ENCODE results near the gene ITPR3. TPM values are rescaled to one million over a fixed set of nuclear protein-coding genes. Genes with fewer than 3 reads are reported as not detected.
A peak's percentile ranks its signal among the peaks of the same experiment; 100 is the strongest.

Gene ITPR3
- total and polyA plus RNA-seq, 7 donors, result 7.7 to 75.3 (median 10.2) TPM

DNA sequence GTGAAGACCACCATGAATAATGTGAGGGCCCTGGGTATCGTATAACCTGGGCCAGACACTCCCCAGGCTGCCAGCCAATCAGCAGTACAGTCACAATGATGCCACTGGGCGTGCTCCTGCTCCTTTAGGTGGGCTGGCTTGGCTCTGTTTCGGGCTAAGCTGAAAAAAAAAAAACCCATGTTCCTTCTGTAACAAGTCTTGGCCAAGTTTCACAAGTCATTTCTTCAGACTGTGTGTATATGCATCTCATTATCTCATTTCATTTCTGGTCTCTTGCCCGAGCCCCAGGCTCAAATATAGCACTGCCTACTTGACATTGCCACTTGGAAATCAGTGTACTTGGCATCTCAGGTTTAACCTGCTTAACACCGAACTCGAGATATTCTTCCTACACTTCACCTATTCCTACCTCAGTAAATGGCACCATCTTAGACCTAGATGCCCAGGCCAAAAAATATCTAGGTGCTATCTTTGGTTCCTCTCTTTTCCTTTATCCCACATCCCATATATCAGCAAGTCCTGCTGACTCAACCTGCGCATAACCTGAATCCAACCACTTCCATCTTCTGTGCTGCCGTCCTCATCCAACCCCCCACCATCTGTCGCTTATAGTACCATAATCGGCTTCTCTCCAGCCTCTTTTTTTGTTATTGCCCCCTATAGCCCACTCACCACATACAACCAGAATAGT, 88.6 kb downstream of the ITPR3 start:
- no peak overlapping the region for H3K27ac ChIP-seq
- TF ChIP-seq, protein P1, sequence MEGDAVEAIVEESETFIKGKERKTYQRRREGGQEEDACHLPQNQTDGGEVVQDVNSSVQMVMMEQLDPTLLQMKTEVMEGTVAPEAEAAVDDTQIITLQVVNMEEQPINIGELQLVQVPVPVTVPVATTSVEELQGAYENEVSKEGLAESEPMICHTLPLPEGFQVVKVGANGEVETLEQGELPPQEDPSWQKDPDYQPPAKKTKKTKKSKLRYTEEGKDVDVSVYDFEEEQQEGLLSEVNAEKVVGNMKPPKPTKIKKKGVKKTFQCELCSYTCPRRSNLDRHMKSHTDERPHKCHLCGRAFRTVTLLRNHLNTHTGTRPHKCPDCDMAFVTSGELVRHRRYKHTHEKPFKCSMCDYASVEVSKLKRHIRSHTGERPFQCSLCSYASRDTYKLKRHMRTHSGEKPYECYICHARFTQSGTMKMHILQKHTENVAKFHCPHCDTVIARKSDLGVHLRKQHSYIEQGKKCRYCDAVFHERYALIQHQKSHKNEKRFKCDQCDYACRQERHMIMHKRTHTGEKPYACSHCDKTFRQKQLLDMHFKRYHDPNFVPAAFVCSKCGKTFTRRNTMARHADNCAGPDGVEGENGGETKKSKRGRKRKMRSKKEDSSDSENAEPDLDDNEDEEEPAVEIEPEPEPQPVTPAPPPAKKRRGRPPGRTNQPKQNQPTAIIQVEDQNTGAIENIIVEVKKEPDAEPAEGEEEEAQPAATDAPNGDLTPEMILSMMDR (IDR thresholded peaks at IDR 0.05), result no peak
- TF ChIP-seq POLR2AphosphoS5 (IDR thresholded peaks at IDR 0.05) (no peak), POLR2A (IDR thresholded peaks at IDR 0.05) (no peak), EP300 (IDR thresholded peaks at IDR 0.05) (no peak)
- H3K36me3 ChIP-seq, result peaks cover 0 to 21% (median 0%) of the 10 kb centered on the region in 4 donors
- peaks cover 0 to 19% (median 16%) of the 10 kb centered on the region in 4 donors for H3K4me1 ChIP-seq
- no peak overlapping the region for H3K4me3 ChIP-seq
- WGBS, 2 donors, result 94 to 95% methylated on average over 10 of the region's 10 CpGs
- no peaks in the 10 kb centered on the region for H3K27me3 ChIP-seq
- no peaks in the 10 kb centered on the region for H3K9me3 ChIP-seq
- no peak for DNase-seq
- intact Hi-C loops (cut with DNase I), result loop anchor here (2.0 to 5.0 kb wide), 2 partner anchors 53 to 507 kb away; partner anchors contain the start of genes HSD17B8, RXRB and SLC39A7

DNA sequence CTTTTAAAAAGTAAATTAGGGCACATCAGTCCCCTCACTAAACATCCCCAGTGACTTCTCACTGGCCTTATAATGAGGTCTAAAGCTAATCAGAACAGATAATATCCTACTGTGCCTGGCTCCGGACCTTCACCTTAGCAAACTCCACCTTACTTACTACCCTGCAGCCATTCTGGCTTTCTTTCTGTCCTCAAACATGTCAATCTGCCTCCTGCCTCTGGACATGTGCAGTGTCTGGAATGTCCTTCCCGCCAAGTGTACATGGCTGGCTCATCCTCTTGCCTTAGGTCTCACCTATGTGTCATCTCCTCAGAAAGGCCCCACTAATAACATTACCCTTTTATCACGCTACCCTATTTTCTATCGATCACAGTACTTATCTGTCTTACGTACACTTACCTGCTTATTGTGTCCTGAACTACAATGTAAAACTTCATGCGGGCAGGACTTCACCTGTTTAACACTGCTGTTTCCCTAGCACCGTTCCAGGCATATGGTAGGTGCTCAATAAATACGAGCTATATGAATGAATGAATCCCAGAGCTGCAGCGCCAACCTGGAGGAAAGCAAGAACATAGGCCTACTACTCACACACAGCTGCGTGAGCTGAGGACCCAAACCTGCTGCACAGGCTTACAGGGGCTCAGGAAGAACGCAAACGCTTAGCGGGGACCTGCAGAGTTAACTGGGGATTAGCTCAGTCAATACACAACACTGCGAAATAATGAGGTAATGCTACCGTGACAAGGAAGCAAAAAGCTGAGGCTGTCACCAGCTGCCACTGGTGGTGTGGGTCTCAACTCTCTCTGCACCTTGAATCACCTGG, 89.4 kb downstream of the ITPR3 start:
- TF ChIP-seq POLR2A (IDR thresholded peaks at IDR 0.05), result no peak
- TF ChIP-seq, protein P1 (IDR thresholded peaks at IDR 0.05), result no peak
- no peak for TF ChIP-seq POLR2AphosphoS5 (IDR thresholded peaks at IDR 0.05)
- Histone ChIP-seq H3K27ac (peak overlapping the region in 2 of 4 donors; percentile 90 to 93), H3K4me1 (peaks cover 0 to 19% (median 16%) of the 10 kb centered on the region in 4 donors), H3K36me3 (peaks cover 0 to 21% (median 0%) of the 10 kb centered on the region in 4 donors), H3K9me3 (no peaks in the 10 kb centered on the region), H3K4me3 (peak overlapping the region; percentile 66 to 82 (median 77)), H3K27me3 (no peaks in the 10 kb centered on the region)
- DNase-seq, result peak; percentile 59
- WGBS, 2 donors, result 82 to 84% methylated on average over 15 of the region's 15 CpGs
- intact Hi-C loops (cut with DNase I), result loop anchor here (2.0 to 5.0 kb wide), 2 partner anchors 52 to 508 kb away; partner anchors contain the start of genes HSD17B8, RXRB and SLC39A7

DNA sequence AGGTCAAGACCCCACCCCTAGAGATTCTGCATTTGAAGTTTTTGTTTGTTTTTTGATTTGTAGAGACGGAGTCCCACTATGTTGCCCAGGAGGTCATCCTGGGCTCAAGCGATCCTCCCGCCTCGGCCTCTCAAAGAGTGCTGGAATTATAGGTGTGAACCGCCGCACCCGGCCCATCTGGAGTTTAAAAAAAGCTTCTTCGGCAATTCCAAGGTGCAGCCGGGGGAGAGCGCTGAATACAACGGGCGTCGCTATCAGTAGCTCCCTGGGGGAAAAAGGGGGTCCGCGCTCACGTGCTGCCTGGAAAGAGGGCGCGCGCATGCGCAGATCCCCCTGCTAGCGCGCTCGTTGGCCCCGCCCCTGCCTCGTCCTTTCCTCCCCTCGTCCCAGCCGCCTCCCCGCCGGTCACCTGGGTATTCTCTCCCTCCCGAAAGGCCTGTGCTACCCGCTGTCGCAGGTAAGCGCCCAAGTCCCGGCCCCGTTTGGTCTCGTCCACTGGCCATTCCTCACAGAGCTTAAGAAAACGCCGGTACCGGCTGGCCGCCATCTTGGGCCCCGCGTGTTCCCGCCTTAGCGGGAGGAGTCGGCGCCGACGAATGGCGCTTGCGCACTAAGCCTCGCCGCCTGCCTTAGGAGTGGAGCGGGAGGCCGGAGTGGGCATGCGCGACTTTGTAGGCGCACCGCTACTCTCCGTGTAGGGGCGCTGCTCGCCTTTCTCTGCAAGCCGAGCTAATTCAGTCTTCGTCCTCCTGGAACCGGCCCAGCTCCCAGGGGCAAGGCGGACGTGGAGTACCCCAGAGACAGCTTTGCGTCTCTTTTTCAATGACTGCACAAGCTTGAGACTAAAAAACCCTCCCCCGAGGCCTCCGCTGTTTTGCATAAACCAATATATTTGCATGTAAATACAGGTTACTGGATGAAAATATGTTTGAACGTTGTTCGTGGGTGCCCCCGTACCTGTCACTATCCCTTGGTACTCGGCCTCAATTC, 90.3 kb downstream of the ITPR3 start, which contains the start of gene UQCC2:
TSS of gene UQCC2 (minus strand) at position 561 of the 990 bp plus-strand sequence. CDS start at position 547, 14 bp downstream.
- peak; percentile 75 to 96 (median 92) for TF ChIP-seq POLR2AphosphoS5 (IDR thresholded peaks at IDR 0.05)
- TF ChIP-seq POLR2A (IDR thresholded peaks at IDR 0.05), result peak; percentile 78 to 80
- TF ChIP-seq, protein P1 (IDR thresholded peaks at IDR 0.05), result peak in 3 of 4 experiments; percentile 37 to 62 (median 60)
- no peak for TF ChIP-seq EP300 (IDR thresholded peaks at IDR 0.05)
- no peaks in the 10 kb centered on the region for H3K27me3 ChIP-seq
- 1 to 2% methylated on average over 73 of the region's 73 CpGs for WGBS, 2 donors
- peaks cover 0 to 19% (median 16%) of the 10 kb centered on the region in 4 donors for H3K4me1 ChIP-seq
- H3K4me3 ChIP-seq, result peak within 1 kb of the TSS; percentile 66 to 82 (median 77)
- intact Hi-C loops (cut with DNase I), result loop anchor here (2.0 to 5.0 kb wide), 2 partner anchors 51 to 509 kb away; partner anchors contain the start of genes HSD17B8, RXRB and SLC39A7
- H3K36me3 ChIP-seq, result peaks cover 0 to 21% (median 0%) of the 10 kb centered on the region in 4 donors
- DNase-seq, result peak; percentile 99
- peak within 1 kb of the TSS; percentile 90 to 96 (median 93) for H3K27ac ChIP-seq
- no peaks in the 10 kb centered on the region for H3K9me3 ChIP-seq

DNA sequence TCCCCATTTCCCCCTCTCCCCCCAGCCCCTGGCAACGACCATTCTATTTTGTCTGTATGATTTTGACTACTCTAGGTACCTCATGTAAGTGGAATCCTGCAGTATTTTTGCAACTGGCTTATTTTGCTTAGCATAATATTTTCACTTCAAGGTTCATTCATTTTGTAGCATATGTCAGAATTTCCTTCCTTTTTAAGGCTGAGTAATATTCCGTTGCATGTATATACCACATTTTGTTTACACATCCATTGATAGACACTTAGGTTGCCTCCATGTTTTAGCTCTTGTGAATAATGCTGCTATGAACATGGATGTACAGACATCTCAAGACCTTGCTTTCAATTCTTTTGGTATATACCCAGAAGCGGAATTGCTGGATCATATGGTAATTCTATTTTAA, 91.8 kb downstream of the ITPR3 start:
- peaks cover 0 to 31% (median 25%) of the 10 kb centered on the region in 4 donors for H3K4me1 ChIP-seq
- no peak for TF ChIP-seq POLR2A (IDR thresholded peaks at IDR 0.05)
- TF ChIP-seq POLR2AphosphoS5 (IDR thresholded peaks at IDR 0.05), result no peak
- TF ChIP-seq EP300 (IDR thresholded peaks at IDR 0.05), result no peak
- TF ChIP-seq, protein P1 (IDR thresholded peaks at IDR 0.05), result no peak
- intact Hi-C loops (cut with DNase I), result loop anchor here (5.0 kb wide), 1 partner anchor 511 kb away; the partner anchor contains the start of genes HSD17B8, RXRB and SLC39A7
- H3K27ac ChIP-seq, result no peak overlapping the region
- no peaks in the 10 kb centered on the region for H3K27me3 ChIP-seq
- no peak for DNase-seq
- H3K36me3 ChIP-seq, result peaks cover 0 to 13% (median 0%) of the 10 kb centered on the region in 4 donors
- no peak overlapping the region for H3K4me3 ChIP-seq
- no peaks in the 10 kb centered on the region for H3K9me3 ChIP-seq
- 89 to 94% methylated on average over 3 of the region's 3 CpGs for WGBS, 2 donors

Data from sigmoid colon (tissue), 7 donors.